Measurements from ENCODE around the gene TECRL.

TECRL gene

GRCh38 chr4:64326507-64326906, 82.7 kb downstream of the TECRL start:
- DNase-seq: no peak

DNA sequence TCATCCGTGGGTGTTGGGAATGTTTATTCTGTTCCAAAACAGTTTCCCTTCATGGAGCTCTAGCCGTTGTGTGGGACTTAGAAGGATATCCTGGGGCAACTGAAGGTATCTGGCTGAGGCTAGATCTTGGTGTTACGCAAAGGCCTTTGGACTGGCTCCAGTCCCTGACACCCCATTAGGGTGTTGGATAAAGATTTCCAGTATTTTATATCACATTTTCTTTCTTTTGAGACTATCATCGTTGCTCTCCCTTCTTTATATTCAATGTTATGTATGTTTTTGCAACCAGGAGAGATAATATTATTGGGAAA, 103.0 kb downstream of the TECRL start:
- no peak for DNase-seq

GRCh38 chr4:64305565-64306254, 103.5 kb downstream of the TECRL start:
- no peak for DNase-seq

- no peak for DNase-seq
Measured at GRCh38 chr4:64272432-64272831, 136.8 kb downstream of the TECRL start.

GRCh38 chr4:64271601-64272081, 137.6 kb downstream of the TECRL start:
- no peak for DNase-seq

- no peak for DNase-seq
Measured at GRCh38 chr4:64266669-64267068, 142.6 kb downstream of the TECRL start.

DNA sequence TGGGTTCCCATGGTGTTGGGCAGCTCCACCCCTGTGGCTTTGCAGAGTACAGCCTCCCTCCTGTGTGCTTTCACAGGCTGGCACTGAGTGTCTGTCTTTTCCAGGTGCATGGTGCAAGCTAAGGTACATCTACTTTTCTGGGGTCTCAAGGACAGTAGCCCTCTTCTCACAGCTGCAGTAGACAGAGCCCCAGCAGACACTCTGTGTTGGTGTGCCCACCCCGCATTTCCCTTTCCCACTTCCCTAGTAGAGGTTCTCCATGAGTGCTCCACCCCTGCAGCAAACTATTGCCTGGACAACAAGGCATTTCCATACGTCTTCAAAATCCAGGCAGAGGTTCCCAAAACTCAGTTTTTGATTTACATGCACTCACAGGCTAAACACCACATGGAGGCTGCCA, 143.0 kb downstream of the TECRL start:
- DNase-seq: no peak

DNA sequence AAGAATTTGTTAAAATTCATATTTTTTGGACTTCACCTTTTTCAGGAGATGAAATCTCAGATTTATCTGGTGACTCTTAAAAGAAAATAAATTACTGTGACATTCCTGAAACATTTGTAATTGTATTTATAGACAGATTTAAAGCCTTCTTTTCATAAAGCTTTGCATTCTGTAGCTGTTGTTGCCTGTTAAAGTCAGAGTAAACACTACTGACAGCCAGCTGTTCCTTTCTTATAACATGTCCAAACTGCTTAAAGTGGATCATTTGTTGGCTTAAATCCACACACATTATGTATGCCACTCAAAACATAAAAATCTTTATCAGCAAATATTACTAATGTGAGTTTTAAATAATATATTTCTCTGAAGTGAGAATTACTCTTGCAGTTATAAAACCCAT, 157.5 kb downstream of the TECRL start:
- no peak for DNase-seq

DNA sequence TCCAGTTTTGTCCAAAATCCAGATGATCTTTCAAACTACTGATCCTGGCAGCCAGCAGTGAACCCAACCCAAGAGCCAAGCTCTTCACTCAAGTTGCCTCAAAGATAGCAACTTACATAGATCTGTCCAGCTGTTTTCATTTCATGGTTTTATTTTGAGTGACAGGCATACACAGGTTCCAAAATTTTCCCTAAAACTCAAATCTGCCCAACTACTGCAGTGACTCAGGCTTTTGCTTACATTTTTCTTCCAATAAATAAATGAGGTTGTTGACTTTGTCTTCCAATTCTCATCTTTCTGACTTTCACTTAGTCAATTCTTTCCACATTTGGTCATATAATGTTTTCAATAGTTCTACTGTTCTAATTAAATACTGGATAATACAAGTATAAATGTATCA, 158.8 kb downstream of the TECRL start:
- no peak for DNase-seq

DNA sequence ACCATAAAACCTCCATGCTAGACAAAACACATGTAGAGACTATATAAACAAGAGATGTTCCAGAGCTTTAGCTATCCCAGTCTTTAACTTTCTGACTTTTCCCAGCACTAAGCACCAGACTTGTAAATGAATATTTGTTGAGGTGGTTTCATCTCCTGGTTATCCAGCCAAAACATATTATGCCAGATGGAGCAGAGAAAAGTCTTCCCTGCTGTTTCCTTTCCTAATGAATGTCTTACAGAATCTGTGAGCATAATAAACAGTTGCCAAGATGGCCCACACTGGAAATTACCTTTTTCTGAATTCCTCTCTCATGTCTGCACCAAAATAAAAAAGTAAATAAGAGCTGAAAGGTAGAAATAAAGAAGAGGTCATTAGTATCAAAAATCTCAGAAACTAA, 159.2 kb downstream of the TECRL start:
- DNase-seq: no peak

DNA sequence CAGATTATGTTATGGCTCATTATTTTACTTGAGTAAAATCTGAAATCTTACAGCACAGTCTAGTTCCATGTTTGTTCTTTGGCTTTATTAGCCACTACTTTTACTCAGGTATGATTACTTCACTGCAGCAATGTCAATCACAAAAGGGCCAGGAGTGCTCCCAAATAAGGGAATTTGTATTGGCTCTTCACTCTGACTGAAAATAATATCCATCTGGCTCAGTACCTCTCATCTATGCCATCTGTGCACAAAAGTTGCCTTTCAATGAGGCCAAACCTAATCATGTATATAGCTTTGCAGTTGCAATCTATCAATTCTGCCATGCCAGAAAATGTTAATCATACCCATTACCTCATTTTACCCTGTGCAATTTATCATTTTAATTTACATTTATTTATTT, 161.1 kb downstream of the TECRL start:
- DNase-seq: no peak

- DNase-seq: no peak
Measured at GRCh38 chr4:64230709-64231310, 178.4 kb downstream of the TECRL start.

Measured in CD4-positive, alpha-beta T cell treated with Interleukin-1 beta for 1 hour (primary cell).